H9 (cell line): ENCODE results near the gene ARID3A. TPM values are rescaled to one million over a fixed set of nuclear protein-coding genes. Genes with fewer than 3 reads are reported as not detected.

Source experiments
- DNase-seq: peaks from one replicate; pipeline ENCODE4 v3.0.0-alpha.2; 2017
- H2AFZ ChIP-seq: one replicate; pipeline ENCODE4 v1.6.1; 2013; ENCODE audit warnings: mild to moderate bottlenecking, low read length, control low read depth, moderate library complexity
- H2AK5ac ChIP-seq: 2 replicates; pipeline ENCODE4 v1.6.1; 2013; ENCODE audit warnings: low read length, control low read depth, mixed read lengths; ENCODE audit not compliant: insufficient read length
- H2BK120ac ChIP-seq: one replicate; pipeline ENCODE4 v1.6.1; 2013; ENCODE audit warnings: low read depth, mild to moderate bottlenecking, low read length, control low read depth, inconsistent platforms; ENCODE audit not compliant: poor library complexity, severe bottlenecking
- H2BK12ac ChIP-seq: 2 replicates; pipeline ENCODE4 v1.6.1; 2013; ENCODE audit warnings: low read length, control low read depth, mixed read lengths, low read depth; ENCODE audit not compliant: insufficient read length
- H2BK15ac ChIP-seq: 2 replicates; pipeline ENCODE4 v1.6.1; 2013; ENCODE audit warnings: low read depth, low read length, control low read depth
- H2BK20ac ChIP-seq: one replicate; pipeline ENCODE4 v1.6.1; 2013; ENCODE audit warnings: low read depth, mild to moderate bottlenecking, low read length, control low read depth, inconsistent platforms; ENCODE audit not compliant: poor library complexity, severe bottlenecking
- H2BK5ac ChIP-seq: 2 replicates; pipeline ENCODE4 v1.6.1; 2013; ENCODE audit warnings: low read length, control low read depth, mixed read lengths; ENCODE audit not compliant: insufficient read length
- H3K14ac ChIP-seq: 2 replicates; pipeline ENCODE4 v1.6.1; 2013; ENCODE audit warnings: low read length, control low read depth; ENCODE audit not compliant: insufficient read depth
- H3K18ac ChIP-seq: 2 replicates; pipeline ENCODE4 v1.6.1; 2013; ENCODE audit warnings: low read depth, mild to moderate bottlenecking, mixed read lengths, low read length, control low read depth; ENCODE audit not compliant: insufficient read length
- H3K23ac ChIP-seq: 2 replicates; pipeline ENCODE4 v1.6.1; 2013; ENCODE audit warnings: low read length, control low read depth, mixed read lengths, low read depth; ENCODE audit not compliant: insufficient read length
- H3K23me2 ChIP-seq: 2 replicates; pipeline ENCODE4 v1.6.1; 2013; ENCODE audit warnings: low read depth, mild to moderate bottlenecking, mixed read lengths, low read length, control low read depth; ENCODE audit not compliant: insufficient read length, poor library complexity, severe bottlenecking
- H3K27ac ChIP-seq: 2 replicates; pipeline ENCODE4 v1.5.1; 2013; ENCODE audit warnings: low read length, control low read depth, mixed read lengths, low read depth; ENCODE audit not compliant: insufficient read length
- H3K27me3 ChIP-seq: 2 replicates; pipeline ENCODE4 v1.6.1; 2013; ENCODE audit warnings: low read length, control low read depth, inconsistent platforms; ENCODE audit not compliant: insufficient read depth
- H3K4ac ChIP-seq: 2 replicates; pipeline ENCODE4 v1.6.1; 2013; ENCODE audit warnings: low read depth, mild to moderate bottlenecking, control low read depth, inconsistent platforms, low read length, moderate library complexity
- H3K4me1 ChIP-seq: 2 replicates; pipeline ENCODE4 v1.6.1; 2013; ENCODE audit warnings: low read length, control low read depth, inconsistent platforms; ENCODE audit not compliant: insufficient read depth
- H3K4me2 ChIP-seq: 2 replicates; pipeline ENCODE4 v1.6.1; 2013; ENCODE audit warnings: low read length, control low read depth, mixed read lengths; ENCODE audit not compliant: insufficient read length, insufficient read depth
- H3K56ac ChIP-seq: 2 replicates; pipeline ENCODE4 v1.6.1; 2013; ENCODE audit warnings: low read depth, mild to moderate bottlenecking, mixed read lengths, low read length, control low read depth; ENCODE audit not compliant: insufficient read length
- H3K79me1 ChIP-seq: 2 replicates; pipeline ENCODE4 v1.6.1; 2013; ENCODE audit warnings: low read depth, mild to moderate bottlenecking, moderate library complexity, low read length, control low read depth, inconsistent platforms; ENCODE audit not compliant: insufficient read depth, poor library complexity, severe bottlenecking
- H3K79me2 ChIP-seq: 2 replicates; pipeline ENCODE4 v1.6.1; 2013; ENCODE audit warnings: low read length, control low read depth, inconsistent platforms; ENCODE audit not compliant: insufficient read depth
- H3K9ac ChIP-seq: 2 replicates; pipeline ENCODE4 v1.6.1; 2013; ENCODE audit warnings: low read length, control low read depth, mixed read lengths; ENCODE audit not compliant: insufficient read length; ENCODE audit errors: extremely low read depth
- H3K9me3 ChIP-seq: one replicate; pipeline ENCODE4 v1.6.1; 2013; ENCODE audit warnings: low read depth, low read length, inconsistent platforms; ENCODE audit not compliant: control insufficient read depth
- H3T11ph ChIP-seq: one replicate; pipeline ENCODE4 v1.6.1; 2013; ENCODE audit warnings: mild to moderate bottlenecking, low read length, control low read depth, inconsistent platforms
- H4K20me1 ChIP-seq: one replicate; pipeline ENCODE4 v1.6.1; 2013; ENCODE audit not compliant: control insufficient read depth, insufficient read length, insufficient read depth
- H4K5ac ChIP-seq: 2 replicates; pipeline ENCODE4 v1.6.1; 2013; ENCODE audit warnings: low read depth, mild to moderate bottlenecking, mixed read lengths, low read length, control low read depth; ENCODE audit not compliant: insufficient read length
- H4K8ac ChIP-seq: replicated peaks from 2 replicates; pipeline ENCODE4 v1.6.1; 2013; ENCODE audit warnings: low read length, control low read depth, mixed read lengths, low read depth; ENCODE audit not compliant: insufficient read length
- H4K91ac ChIP-seq: 2 replicates; pipeline ENCODE4 v1.6.1; 2013; ENCODE audit warnings: low read depth, mild to moderate bottlenecking, moderate library complexity, mixed read lengths, low read length, control low read depth; ENCODE audit not compliant: insufficient read length
- H3K27ac Mint-ChIP-seq, 3 experiments: 2 replicates in 2 of 3; 3 replicates in 1 of 3; pipeline ENCODE4 v1.8.0; 2020 to 2021; ENCODE audit warnings: mixed read lengths in 3 of 3, mild to moderate bottlenecking in 1 of 3, moderate library complexity in 1 of 3
- H3K27me3 Mint-ChIP-seq: 2 replicates; pipeline ENCODE4 v1.8.0; 2021; ENCODE audit warnings: low read depth, mild to moderate bottlenecking, moderate library complexity, mixed read lengths
- H3K36me3 Mint-ChIP-seq, 3 experiments: 2 replicates in 2 of 3; 3 replicates in 1 of 3; pipeline ENCODE4 v1.8.0; 2020 to 2021; ENCODE audit warnings: low read depth in 3 of 3, mixed read lengths in 3 of 3; ENCODE audit not compliant: insufficient read depth in 1 of 3
- H3K4me1 Mint-ChIP-seq, 2 experiments: 2 replicates each; pipeline ENCODE4 v1.8.0; 2020; ENCODE audit warnings: mixed read lengths in 2 of 2
- H3K4me3 Mint-ChIP-seq, 2 experiments: 2 replicates in 1 of 2; 3 replicates in 1 of 2; pipeline ENCODE4 v1.8.0; 2020 to 2021; ENCODE audit warnings: mild to moderate bottlenecking in 2 of 2, mixed read lengths in 2 of 2, moderate library complexity in 1 of 2
- H3K9me3 Mint-ChIP-seq, 2 experiments: 2 replicates in 1 of 2; 3 replicates in 1 of 2; pipeline ENCODE4 v1.8.0; 2020; ENCODE audit warnings: mild to moderate bottlenecking in 2 of 2, mixed read lengths in 2 of 2, moderate library complexity in 1 of 2
- WGBS: extraction: QIAGEN DNeasy Blood & Tissue Kit; methylation state at CpG from one replicate; pipeline ENCODE4 v1.1.7; 2013; ENCODE audit warnings: missing lambda C conversion rate, low lambda C conversion rate, mixed read lengths; ENCODE audit not compliant: insufficient read length; ENCODE audit errors: extremely low coverage; 5-methylcytosine and 5-hydroxymethylcytosine counted together
- total RNA-seq: library from RNA; stranded (reverse); gene quantifications from 2 replicates; pipeline ENCODE4 v1.2.1, GENCODE V29; 2021
- TF ChIP-seq, protein P1 (sequence below): fragments of 200-600 bp; sonication (generic); conservative IDR thresholded peaks from 3 replicates; pipeline ENCODE4 v1.8.0; 2021; ENCODE audit warnings: antibody characterized with exemption, mild to moderate bottlenecking

The ARID3A gene
- total RNA-seq, 1 experiment from 2014 or later, result 98.3 TPM

DNA sequence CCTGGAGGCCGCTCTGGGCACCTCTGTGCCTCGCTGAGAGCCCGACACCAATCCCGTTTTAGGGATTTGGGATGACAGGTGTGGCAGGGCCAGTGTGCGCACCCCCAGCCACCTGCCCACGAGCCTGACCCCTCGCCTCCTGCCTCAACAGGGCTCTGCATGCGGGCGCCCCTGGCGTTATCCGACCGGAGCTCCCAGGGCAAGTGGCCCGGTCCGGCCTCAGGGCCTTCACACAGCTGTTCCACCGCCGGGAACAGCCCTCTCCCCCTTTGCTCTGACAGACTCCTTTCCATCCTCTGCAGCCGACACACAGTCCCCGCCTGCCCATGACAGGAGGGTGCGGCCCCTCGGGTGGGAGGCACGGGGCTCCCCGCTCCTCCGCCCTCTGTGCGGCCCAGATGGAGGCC is 51.2 kb downstream of the ARID3A start:
- Histone ChIP-seq H2AFZ (no peak overlapping the region), H4K8ac (no peak overlapping the region), H2BK20ac (no peak overlapping the region), H3K4me2 (no peak overlapping the region), H3T11ph (no peak overlapping the region), H3K9me3 (no peaks in the 10 kb centered on the region), H3K56ac (no peak overlapping the region), H3K14ac (no peak overlapping the region; the same call in 1 of the 2 replicates), H3K79me1 (no peaks in the 10 kb centered on the region), H3K27ac (no peak overlapping the region), H4K5ac (no peak overlapping the region), H3K23ac (no peak overlapping the region), H3K4me1 (no peaks in the 10 kb centered on the region), H3K23me2 (no peaks in the 10 kb centered on the region), H2AK5ac (no peak overlapping the region), H3K27me3 (no peaks in the 10 kb centered on the region), H4K91ac (no peak overlapping the region), H3K18ac (no peak overlapping the region), H2BK15ac (no peak overlapping the region), H2BK120ac (no peak overlapping the region), H4K20me1 (no peaks in the 10 kb centered on the region), H3K9ac (no peak overlapping the region), H3K4ac (no peak overlapping the region), H2BK5ac (no peak overlapping the region), H2BK12ac (no peak overlapping the region), H3K79me2 (no peaks in the 10 kb centered on the region)
- TF ChIP-seq, protein P1, sequence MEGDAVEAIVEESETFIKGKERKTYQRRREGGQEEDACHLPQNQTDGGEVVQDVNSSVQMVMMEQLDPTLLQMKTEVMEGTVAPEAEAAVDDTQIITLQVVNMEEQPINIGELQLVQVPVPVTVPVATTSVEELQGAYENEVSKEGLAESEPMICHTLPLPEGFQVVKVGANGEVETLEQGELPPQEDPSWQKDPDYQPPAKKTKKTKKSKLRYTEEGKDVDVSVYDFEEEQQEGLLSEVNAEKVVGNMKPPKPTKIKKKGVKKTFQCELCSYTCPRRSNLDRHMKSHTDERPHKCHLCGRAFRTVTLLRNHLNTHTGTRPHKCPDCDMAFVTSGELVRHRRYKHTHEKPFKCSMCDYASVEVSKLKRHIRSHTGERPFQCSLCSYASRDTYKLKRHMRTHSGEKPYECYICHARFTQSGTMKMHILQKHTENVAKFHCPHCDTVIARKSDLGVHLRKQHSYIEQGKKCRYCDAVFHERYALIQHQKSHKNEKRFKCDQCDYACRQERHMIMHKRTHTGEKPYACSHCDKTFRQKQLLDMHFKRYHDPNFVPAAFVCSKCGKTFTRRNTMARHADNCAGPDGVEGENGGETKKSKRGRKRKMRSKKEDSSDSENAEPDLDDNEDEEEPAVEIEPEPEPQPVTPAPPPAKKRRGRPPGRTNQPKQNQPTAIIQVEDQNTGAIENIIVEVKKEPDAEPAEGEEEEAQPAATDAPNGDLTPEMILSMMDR, result no peak
- no CpG with 5 or more reads among the region's 24 CpGs for WGBS
- Mint-ChIP-seq H3K27ac (no peak overlapping the region), H3K4me1 (peaks cover 2 to 26% of the 10 kb centered on the region in 2 experiments), H3K9me3 (no peaks in the 10 kb centered on the region), H3K4me3 (no peak overlapping the region), H3K27me3 (no peaks in the 10 kb centered on the region), H3K36me3 (peaks cover 5 to 7% (median 6%) of the 10 kb centered on the region in 3 experiments)
- no peak for DNase-seq
